SKM-1 (cell line): ENCODE data around the gene UST.

Experiments
- DNase-seq: peaks from one replicate; lab custom pipeline; 2025; ENCODE audit not compliant: unreplicated experiment; lab: John Stamatoyannopoulos, UW

UST gene

DNA sequence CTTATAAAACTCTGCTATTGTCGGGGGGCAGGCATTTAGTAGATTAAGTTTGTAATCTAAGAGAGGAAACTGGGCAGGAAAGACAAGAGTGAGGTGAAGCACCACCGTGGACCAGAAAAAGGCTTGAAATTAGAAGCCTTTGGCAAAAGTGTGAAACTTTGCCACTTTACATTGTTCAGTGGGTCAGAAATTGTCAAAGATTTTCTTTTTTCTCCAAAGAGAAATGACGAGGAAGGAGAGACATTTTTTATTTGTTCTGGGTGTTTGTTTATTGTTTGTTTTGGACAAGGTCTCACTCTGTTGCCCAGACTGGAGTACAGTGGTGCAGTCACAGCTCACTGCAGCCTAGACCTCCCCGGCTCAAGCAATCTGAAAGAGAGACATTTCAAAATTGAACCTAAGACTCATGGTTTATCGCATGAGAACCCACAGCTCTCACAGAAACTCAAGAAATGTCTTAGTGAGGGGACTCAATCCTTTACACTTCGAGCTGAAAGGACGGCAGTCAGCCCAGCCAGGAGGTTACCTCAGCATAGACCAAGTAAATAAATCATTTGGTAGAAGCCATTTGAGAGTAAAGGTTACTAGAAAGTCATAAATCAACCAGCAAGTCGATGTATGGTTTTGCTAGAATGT lies 307.8 kb downstream of the UST start:
- DNase-seq: no peak

DNA sequence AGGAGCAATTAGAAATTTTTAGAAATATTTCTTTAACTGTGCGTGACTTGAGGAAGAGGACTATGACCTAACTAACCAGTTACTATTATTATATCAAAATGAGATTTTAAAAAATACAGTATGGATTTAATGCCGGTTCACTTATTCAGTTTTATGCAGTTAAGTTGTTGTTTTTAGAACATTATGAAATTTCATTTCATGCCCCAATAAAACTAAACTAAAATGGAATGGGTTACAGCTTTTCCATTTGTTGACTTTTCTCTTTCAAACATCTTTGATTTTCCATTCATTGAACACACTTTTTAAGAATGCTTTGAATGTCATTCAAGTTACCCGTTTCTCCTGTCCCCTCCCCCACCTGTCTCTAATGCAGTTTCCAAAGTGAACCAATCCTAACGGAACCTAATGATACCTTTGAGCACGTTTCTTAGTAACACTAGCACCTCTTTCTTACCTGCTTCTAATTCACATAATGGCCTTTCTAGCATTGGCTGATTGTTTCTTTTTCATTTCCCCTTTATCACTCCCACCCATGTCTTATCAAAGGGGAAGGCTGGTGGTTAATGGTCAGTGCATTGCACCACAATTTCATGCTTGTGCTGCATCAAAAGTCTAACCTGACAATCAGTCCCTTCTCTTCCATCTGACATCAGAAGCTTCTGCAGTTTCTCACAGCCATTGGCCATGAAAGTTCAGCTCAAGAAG lies 308.5 kb downstream of the UST start:
- DNase-seq: no peak

DNA sequence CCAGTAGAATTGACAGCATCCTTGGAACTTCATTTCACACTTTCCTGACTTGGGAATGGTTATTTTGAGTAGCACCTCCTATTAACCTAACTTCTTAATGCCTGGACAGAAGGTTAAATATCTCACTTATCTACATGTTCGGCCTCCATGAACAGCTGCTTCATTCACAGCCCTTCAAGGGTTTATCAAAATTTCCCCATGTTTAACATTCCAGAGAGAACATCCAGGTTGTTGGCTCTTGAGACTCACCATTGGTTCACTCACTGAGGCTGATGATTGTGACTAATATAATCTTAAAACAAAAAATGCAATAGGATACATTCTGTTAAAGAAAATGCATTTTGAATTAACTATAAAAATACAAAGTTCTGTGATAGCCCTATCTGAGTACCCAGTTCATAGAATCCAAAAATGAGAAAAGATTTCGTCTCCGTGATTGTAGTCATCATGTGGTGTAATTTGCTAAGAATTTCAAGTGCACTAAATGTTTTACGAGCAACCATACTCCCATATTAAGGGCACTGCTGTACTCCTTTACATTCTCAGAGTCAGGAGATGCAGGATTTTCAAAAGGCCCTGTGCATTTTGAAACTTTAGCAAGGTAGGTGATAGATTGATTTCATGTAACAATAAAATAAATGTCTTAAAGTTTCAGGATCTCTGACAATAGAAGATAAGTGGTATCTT lies 310.1 kb downstream of the UST start:
- DNase-seq: no peak

DNA sequence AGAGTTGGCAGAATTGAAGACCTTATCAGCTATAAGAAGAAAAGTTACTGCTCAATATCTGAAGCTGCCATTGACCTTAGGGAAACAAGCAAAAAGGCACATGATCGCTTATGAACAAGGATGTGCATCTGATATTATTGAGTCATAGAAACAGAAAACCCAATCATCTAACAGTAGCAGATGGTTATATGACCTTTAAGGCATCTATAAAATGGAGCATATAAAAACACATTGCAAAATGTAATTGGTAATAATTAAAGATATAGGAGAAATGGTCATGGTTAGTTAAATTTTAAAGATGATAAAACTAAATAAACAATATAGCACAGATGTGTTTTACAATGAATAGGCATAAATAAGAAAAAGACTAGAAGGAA lies 310.6 kb downstream of the UST start:
- DNase-seq: no peak

DNA sequence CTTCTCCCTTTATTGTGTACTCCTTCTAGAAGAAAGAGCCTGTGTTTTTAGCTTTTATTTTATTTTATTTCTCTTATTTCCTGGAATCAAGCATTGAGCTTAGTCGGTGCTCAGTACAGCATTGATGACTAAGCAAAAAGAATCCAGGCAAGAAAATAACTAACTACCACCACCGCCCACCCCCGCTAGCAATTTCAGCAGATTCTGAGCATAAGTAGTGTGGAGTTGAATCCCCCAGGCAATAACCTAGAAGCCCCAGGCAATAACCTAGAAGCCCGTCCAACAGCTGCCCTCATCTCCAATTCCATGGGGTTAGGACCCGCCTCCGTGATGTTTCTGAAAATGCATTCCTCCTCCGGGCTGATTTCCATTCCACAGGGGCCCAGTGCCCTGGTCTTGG lies 312.7 kb downstream of the UST start:
- DNase-seq: no peak

DNA sequence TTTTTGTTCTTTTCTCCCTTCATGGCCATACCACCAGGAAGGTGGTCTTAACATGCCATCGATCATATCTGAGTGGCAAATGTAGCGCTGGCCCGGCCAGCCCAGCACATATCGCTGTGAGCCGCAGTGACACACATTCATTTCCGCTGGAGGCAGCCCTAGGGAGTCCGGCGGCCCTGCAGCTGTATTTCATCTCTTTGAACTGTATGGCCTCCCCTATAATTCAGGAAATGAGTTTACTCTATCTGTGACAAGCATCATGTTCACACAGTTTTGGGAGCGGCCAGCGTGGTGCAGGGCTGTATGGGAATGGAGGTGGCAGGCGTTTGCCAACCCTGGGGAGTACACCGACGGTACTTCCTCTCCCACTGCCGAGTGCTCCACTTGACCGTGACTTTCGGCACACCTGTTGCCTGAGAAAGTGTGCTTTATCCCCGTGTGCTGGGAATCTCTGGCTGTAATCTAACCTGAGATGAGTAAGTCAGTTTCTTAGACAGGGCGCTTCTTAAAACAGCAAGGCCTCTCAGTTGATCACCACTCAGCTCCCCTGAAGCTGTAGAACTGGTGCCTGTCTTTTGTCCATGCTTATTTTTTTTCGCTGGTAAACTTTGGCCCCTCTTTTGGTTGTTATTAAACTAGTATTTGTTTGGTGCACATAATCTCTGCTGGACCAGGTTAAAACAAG lies 313.6 kb downstream of the UST start:
- no peak for DNase-seq

DNA sequence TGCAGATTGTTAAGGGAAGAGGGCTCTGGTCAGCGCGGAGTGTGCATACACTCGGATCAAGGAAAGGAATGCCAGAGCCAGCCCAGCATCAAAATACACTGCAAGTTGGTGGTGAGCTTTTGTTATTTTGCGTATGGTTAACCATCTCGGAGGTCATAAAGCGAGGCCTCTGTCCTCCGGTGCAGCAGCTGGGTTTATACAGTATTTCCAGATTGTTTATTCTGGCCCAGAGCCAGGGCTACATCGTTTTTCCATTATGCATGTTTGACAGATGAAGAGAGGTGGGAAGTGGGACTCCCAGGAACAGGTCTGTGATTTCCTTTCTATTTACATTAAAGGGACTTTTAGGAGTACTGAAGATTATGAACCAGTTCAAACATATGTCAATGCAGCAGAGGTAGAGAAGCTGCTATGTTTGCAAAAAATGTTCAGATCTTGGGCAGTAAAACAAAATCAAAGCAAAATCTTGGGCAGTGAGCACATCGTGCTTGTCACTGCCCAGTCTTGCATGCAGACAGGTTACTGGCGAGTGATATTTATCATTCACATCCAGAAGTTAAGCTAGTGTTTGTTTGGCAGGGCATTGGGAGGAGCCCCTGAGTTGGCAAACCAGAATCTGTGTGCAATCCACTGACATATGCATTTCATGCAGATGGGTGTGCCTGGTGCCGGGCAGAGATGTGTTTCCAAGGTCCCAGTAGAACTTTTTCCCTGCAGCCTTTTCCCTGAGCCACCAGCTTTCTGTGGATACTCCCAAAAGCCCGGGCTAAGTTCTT lies 314.3 kb downstream of the UST start:
- DNase-seq: no peak

DNA sequence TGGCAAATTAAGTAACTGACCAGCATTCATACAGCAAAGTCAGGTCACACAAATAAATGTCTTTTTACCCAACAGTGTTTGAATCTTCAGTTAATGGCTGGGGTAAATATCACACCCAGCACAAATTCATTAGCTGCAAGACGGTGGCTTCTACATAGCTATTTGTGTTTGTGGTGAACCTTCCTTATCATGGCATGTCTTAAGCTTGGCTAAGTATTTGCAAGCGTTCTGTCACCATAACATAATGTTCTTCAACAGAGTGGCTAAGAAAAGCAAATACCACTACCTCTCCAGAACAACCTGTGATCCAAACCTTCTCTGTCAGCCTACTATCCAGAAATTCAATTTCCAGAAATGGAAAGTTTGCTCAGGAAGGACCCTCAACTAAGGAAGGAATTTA lies 315.1 kb downstream of the UST start:
- DNase-seq: no peak

DNA sequence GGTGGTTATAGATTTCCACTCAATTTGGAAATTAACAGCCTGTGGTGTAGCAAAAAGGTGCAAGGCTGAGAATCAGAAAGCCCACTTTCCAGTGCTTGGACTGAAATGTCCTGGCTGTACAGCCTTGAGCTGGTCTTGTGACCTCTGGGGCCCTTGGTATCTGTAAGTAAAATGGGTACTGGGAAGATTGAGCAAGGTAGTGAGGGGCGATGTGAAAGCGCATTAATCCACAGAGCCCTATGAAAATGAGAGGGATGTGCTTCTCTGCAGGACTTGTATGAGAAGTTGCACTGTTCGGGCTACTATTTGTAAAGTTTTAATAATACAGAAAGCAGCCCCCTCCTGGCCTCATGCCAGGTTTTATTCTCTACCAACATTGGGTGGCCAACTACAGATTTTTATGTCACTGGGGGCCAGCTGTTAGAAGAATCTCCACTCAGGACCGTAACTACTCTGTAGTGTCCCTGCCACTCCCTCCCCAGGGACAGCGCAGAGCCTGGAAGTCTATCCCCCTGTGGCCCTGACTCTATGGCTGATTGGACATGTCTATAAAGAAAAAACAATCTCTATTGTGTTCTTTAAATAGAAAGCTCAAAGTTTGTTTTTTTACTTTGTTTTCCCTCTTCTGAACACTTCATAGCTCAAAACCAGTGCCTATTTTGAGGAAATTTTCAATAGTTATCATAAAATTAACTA lies 316.0 kb downstream of the UST start:
- no peak for DNase-seq

DNA sequence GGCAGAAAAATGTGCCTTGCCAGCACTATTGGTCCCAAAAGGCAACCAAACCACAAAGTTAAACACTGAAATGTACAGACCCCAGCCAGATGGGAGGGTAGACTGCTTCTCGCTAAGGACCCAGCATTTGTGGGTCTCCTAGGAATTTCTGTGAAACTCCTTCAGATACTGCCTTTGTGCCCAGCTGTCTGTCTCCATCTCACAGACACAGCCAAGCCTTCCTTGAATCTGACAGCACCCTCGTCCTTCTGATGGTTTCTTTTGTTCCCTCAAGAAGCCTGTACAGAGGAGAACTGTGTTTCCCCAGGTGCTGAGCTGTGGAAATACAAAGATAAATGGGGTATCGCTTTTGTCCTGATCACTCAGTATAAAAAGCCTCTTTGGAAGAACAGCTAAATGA lies 316.6 kb downstream of the UST start:
- no peak for DNase-seq

DNA sequence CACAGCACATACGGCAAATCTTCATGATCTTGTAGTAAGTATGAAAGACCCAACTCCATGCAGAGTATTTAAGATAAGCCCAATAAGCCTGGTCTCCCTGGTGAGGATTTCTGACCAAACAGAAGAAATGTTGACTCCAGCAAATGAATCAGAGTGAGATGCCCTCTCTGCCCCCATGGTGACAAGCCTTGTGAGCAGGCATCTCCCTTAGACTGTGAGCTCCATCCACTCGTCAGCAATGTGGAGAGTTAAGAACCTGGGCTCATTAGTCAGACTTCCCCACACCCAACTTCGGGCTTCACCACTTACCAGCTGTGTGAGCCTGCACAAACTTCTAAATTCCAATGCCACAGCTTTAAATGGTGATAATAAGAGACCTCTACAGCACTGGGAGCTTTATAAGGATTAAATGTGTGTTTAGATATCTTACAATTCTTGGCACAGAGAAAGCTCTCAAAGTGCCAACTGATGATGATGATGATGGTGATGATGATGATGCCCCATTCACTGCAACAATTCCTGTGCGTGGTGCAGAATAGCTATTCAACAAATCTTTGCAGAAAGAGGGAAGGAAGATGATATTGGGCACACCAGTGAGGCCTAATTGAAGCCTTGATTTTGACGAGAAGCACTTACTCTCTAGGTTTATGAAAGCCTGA lies 317.3 kb downstream of the UST start:
- no peak for DNase-seq

DNA sequence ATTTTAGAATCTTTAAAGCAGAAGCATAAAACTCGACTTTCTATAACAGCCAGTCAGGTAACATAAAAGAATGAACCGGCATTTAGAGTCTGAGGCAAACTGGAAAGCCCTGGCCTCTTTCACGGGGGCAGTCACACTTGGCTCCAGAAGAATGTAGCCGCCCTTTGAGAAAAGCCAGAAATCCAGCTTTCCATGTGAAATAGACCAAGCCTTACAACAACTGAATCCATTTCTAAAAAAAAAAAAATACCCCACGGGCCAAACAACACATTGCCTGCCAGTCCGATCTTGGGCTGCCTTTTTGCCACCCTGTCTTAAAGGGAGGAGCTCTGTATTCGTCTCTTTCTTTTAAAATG lies 317.8 kb downstream of the UST start:
- no peak for DNase-seq

DNA sequence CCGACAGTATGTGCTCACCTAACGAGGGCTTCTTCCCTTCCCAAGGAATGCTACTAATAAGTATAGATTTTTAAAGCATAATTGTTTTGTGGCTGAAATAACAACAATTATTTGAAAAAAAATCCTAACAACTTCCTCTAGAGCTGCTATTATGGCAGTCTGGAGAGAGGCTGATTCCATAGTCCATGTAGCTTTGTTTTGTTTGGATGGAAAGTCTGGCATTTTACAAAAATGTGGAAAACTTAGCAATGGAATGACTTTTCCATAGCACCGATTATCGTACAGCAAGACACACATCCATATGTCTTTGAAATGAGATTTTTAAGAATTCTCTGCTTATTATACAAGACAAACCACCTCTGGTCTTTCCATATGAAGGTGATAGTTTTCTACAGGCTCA lies 318.3 kb downstream of the UST start:
- DNase-seq: no peak

DNA sequence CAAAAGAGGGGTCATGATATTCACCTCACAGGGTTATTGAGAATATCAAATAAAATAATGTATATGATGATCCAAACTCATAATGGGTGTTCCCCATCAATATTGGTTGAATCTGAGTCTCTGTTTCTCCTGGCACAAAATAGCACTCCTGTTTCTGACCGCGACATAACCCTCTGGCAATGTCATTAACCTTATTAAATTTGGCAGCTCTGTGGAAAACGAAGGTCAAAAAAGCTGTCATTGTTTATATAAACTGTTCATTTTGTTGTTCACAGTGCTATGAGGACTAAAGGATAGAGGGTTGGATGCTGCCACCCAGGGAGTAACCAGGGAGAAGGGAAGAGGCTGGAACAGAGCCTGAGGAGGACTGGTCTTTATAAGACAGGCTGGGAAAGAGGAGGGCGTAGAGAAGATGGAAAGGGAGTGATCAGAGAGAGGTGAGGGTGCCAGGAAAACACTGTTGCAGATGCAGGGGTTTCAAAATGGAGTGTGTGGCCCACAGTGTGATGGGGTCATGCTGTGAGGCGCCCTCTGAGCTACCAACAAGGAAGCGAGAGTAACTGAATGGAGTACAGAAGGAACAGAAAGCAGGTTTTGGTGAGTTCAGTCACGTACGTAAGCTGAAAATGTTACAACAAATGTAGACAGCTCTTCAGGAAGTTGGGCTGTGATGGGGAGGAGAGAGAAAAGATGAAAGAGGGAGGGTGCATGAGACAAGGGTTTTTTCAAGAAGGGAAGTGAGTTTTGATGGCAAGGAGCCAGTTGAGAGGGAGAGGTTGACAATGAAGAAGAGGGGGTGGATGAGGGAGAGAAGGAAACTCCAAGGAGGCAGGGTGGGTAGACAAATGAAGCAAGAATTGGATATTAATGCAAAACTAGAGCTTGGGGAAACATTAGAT lies 319.1 kb downstream of the UST start:
- peak; percentile 19 for DNase-seq

DNA sequence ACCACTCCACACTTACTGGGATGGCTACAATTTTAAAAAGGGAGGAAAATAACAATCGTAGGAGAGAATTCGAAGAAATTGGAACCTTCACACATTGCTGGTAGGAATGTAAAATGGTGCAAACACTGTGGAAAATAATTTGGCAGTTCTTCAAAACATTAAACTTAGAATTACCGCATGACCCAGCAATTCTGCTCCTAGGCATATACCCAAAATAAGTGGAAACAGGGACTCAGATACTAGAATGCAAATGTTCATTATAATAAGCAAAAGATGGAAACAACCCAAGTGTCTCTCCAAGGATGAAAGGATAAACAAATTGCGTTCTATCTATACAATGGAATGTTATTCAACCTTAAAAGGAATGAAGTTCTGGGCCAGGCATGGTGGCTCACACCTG lies 325.2 kb downstream of the UST start:
- DNase-seq: no peak

DNA sequence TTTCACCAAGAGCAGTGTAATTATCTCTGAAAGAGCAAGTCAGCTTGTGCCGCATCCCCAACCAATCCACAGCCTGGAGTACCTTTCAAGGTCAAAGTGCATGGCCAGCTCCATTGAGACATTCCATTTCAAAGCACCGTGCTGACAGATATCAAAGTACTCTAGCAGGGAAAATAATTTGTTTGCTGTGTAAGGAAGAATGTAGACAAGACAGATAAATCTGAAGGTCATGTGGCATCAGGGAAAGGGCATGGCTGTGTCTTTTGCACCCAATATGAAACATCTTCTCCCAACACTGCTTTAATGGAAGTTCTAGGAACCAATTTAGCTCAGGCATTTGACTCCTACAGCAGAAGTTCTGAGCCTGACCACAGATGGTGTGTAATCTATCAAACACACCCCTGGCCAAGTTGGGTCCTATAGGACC lies 328.0 kb downstream of the UST start:
- no peak for DNase-seq

DNA sequence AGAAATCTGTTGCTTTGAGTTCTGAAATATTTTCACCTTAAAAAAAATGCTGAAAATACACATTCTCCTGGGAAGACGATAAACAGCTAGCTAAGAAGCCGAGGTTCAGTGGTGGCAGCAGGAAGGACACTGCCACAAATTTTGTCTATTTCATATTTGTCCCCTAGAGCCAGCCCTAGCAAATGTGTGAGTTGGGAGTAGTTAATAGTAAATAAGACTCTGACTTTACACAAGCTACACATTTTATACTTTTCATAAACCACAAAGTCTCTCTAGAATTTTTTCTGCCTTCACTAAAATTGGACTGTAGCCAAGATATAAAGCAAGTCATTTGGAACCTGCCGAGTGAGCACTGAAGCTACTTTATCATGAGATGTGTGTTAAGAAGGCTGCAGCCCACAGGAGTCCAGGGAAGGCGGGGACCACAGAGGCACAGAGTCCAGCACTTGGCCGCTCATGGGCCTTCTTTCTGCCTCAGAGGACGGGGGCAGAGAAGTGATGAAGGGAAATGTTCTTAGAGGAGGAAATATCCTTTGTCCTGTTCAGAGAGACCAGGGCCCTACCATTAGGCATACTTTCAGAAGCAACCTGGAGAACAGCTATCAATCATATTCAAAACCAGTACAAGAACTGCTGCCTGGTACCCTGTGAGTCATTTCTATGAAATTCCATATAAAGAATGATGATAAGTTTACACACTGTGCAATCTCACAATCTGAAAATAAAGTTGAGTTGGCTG lies 329.0 kb downstream of the UST start:
- no peak for DNase-seq

DNA sequence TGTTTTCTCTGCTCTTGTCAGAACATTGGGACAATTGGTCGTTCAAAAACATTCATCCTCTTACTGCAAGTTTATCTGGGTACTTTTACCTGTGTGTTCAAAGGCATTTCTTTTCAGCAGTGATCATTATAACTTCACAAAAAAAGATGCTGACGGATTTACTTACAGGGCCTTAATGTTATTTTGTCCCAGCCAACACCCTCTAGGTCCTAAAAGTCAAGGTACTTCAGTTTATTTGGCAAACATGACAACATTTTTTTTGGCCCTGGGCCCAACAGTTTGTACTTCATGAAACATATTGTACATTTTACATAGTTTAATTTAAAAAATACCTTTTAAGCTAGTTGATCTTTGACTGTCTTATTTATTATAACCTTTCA lies 329.5 kb downstream of the UST start:
- DNase-seq: no peak
